ENCODE measurements around the gene ANXA1.

ANXA1 gene

DNA sequence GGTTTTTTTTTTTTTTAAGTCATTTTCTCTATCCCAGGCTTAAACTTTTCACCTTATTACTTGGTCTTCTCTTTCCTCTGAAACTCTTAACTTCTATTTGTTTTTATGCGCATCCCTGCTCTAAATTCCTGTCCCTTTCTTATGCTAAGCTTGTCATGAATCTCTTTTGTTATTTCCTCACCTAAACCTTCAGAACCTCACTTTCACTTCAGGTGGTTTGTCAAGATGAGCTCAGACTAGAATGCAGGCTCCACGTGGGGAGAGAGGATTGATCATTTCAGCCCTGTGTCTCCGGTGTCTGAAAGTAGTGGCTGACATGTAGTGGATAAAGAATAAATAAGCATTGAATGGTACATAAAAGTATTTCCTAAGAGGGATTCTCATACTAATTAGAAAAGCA is 63.6 kb downstream of the ANXA1 start:
- DNase-seq = no peak

DNA sequence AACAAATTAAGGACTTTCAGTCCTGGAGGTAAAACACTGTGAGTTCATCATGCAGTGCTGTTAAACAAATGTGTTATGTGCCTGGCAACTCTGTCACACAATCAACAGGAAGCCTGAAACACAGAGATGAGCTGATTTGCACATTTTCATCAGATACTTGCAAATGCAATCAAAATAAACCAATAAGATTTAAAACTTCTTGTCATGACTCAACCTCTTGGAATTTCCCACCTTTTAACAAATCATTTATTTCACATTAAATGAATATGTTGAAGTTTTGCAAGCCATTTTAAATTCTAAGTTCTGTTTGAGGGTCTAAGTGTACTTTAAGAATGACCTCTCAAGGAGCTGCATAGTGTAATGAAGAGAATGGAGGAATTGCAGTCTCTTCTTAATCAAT is 64.4 kb downstream of the ANXA1 start:
- DNase-seq = no peak

Measured in GOT3 (cell line).